Sigmoid colon (tissue), 7 donors: Measurements from ENCODE around the gene NDP. TPM values are rescaled to one million over a fixed set of nuclear protein-coding genes. Genes with fewer than 3 reads are reported as not detected.
"Not testable (repeated sequence)": the region's sequence is repeated elsewhere in the genome, so short reads cannot be mapped to it uniquely, and the experiment has no call there.

Experiments used
- DNase-seq: peaks from one replicate; pipeline ENCODE4 v3.0.0-alpha.2; 2019
- H3K27ac ChIP-seq, 4 donors: fragments of 200-600 bp; sonication (generic); one replicate each; pipeline ENCODE4 v1.5.1; 2016 to 2019; ENCODE audit warnings: mild to moderate bottlenecking in 1 of 4
- H3K27me3 ChIP-seq, 3 donors: fragments of 200-600 bp; sonication (generic); one replicate each; pipeline ENCODE4 v1.5.1; 2019; ENCODE audit warnings: mild to moderate bottlenecking in 1 of 3
- H3K36me3 ChIP-seq, 4 donors: fragments of 200-600 bp; sonication (generic); one replicate each; pipeline ENCODE4 v1.5.1; 2016 to 2019
- H3K4me1 ChIP-seq, 4 donors: fragments of 200-600 bp; sonication (generic); one replicate each; pipeline ENCODE4 v1.5.1; 2017 to 2019
- H3K4me3 ChIP-seq, 4 donors: fragments of 200-600 bp; sonication (generic); one replicate each; pipeline ENCODE4 v1.5.1; 2017 to 2019; ENCODE audit warnings: mild to moderate bottlenecking in 2 of 4, moderate library complexity in 1 of 4
- H3K9me3 ChIP-seq, 4 donors: fragments of 200-600 bp in 3 of 4; sonication (generic) in 3 of 4; one replicate each; pipeline versions ENCODE4 v1.5.1 to v1.6.1; 2013 to 2019
- EP300 ChIP-seq, 4 donors: sonication (generic); formaldehyde crosslinking; IDR thresholded peaks; one replicate each; pipeline ENCODE4 v1.6.1; 2017; ENCODE audit warnings: antibody characterized with exemption in 4 of 4
- POLR2A ChIP-seq, 2 donors: fragments of 450-650 bp; IDR thresholded peaks; one replicate each; pipeline ENCODE4 v1.6.1; 2016; ENCODE audit warnings: antibody characterized with exemption in 2 of 2, mild to moderate bottlenecking in 2 of 2, moderate library complexity in 2 of 2
- POLR2AphosphoS5 ChIP-seq, 4 donors: sonication (generic); formaldehyde crosslinking; IDR thresholded peaks; one replicate each; pipeline ENCODE4 v1.6.1; 2017; ENCODE audit warnings: antibody characterized with exemption in 4 of 4
- WGBS, 2 donors: extraction: QIAGEN DNeasy Blood & Tissue Kit; methylation state at CpG; one replicate each; pipeline ENCODE4 v1.1.7; 2013; 5-methylcytosine and 5-hydroxymethylcytosine counted together
- intact Hi-C: fragments of 100-400 bp; cut with DNase I; formaldehyde crosslinking; loops from one replicate; pipeline ENCODE4 v1.15.1; 2023
- polyA plus RNA-seq, 3 donors: library from polyadenylated mRNA; stranded (reverse); fragments of 200-250 nt; gene quantifications; one replicate each; pipeline ENCODE4 v1.2.3, GENCODE V29; 2013
- total RNA-seq, 4 donors: library from RNA; depleted of rRNA; stranded (reverse); fragments of >200 nt; gene quantifications; one replicate each; pipeline ENCODE4 v1.1.0, GENCODE V29; 2016
- TF ChIP-seq, protein P1 (sequence below), 4 experiments: fragments of 450-650 bp in 3 of 4; fragments of 200-600 bp in 1 of 4; IDR thresholded peaks; one replicate each; pipeline ENCODE4 v1.5.1; 2016 to 2019; ENCODE audit warnings: antibody characterized with exemption in 4 of 4, mild to moderate bottlenecking in 3 of 4, moderate library complexity in 2 of 4
- donor health status: healthy with polysubstance abuse.
- donor health status: Bipolar disorder and iron deficiency.
- donor health status: healthy.

NDP gene
- total and polyA plus RNA-seq, 7 donors: 0.29 to 0.36 TPM; not detected in 5

GRCh38 chrX:43940816-43941474, 32.2 kb downstream of the NDP start:
- WGBS, 2 donors: 61 to 74% methylated on average over 2 of the region's 2 CpGs
- intact Hi-C loops: no loop called here

GRCh38 chrX:43939187-43939926, 33.8 kb downstream of the NDP start:
- H3K9me3 ChIP-seq: no peaks in the 10 kb centered on the region
- H3K27ac ChIP-seq: no peak overlapping the region
- TF ChIP-seq POLR2AphosphoS5 (IDR thresholded peaks at IDR 0.05) (no peak), EP300 (IDR thresholded peaks at IDR 0.05) (no peak), POLR2A (IDR thresholded peaks at IDR 0.05) (no peak)
- TF ChIP-seq, protein P1, sequence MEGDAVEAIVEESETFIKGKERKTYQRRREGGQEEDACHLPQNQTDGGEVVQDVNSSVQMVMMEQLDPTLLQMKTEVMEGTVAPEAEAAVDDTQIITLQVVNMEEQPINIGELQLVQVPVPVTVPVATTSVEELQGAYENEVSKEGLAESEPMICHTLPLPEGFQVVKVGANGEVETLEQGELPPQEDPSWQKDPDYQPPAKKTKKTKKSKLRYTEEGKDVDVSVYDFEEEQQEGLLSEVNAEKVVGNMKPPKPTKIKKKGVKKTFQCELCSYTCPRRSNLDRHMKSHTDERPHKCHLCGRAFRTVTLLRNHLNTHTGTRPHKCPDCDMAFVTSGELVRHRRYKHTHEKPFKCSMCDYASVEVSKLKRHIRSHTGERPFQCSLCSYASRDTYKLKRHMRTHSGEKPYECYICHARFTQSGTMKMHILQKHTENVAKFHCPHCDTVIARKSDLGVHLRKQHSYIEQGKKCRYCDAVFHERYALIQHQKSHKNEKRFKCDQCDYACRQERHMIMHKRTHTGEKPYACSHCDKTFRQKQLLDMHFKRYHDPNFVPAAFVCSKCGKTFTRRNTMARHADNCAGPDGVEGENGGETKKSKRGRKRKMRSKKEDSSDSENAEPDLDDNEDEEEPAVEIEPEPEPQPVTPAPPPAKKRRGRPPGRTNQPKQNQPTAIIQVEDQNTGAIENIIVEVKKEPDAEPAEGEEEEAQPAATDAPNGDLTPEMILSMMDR (IDR thresholded peaks at IDR 0.05): no peak
- WGBS, 2 donors: 96 to 97% methylated on average over 3 of the region's 3 CpGs
- H3K27me3 ChIP-seq: no peaks in the 10 kb centered on the region
- no peaks in the 10 kb centered on the region for H3K36me3 ChIP-seq
- no peak for DNase-seq
- intact Hi-C loops: loop anchor here (5.0 kb wide), 1 partner anchor 102 kb away; no protein-coding TSS in a partner anchor
- peaks cover 0 to 3% (median 0%) of the 10 kb centered on the region in 4 donors for H3K4me1 ChIP-seq
- no peak overlapping the region for H3K4me3 ChIP-seq

More at GRCh38 chrX:43940816-43941474, 32.2 kb downstream of the NDP start:
- Histone ChIP-seq H3K9me3 (no peaks in the 10 kb centered on the region), H3K27ac (no peak overlapping the region), H3K4me3 (no peak overlapping the region), H3K27me3 (no peaks in the 10 kb centered on the region), H3K4me1 (no peaks in the 10 kb centered on the region), H3K36me3 (no peaks in the 10 kb centered on the region)
- no peak for TF ChIP-seq EP300 (IDR thresholded peaks at IDR 0.05)
- TF ChIP-seq, protein P1 (IDR thresholded peaks at IDR 0.05): no peak
- TF ChIP-seq POLR2A (IDR thresholded peaks at IDR 0.05): no peak
- TF ChIP-seq POLR2AphosphoS5 (IDR thresholded peaks at IDR 0.05): no peak
- DNase-seq: no peak

DNA sequence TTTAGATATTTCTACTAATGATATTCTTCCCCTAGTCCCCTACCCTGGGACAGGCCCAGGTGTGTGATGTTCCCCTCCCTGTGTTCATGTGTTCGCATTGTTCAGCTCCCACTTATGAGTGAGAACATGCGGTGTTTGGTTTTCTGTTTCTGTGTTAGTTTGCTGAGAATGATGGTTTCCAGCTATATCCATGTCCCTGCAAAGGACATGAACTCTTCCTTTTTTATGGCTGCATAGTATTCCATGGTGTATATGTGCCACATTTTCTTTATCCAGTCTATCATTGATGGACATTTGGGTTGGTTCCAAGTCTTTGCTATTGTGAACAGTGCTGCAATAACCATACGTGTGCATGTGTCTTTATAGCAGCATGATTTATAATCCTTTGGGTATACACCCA, 51.2 kb downstream of the NDP start:
- H3K4me1 ChIP-seq, H3K9me3 ChIP-seq, H3K27me3 ChIP-seq, DNase-seq, H3K36me3 ChIP-seq, intact Hi-C loops, H3K27ac ChIP-seq, H3K4me3 ChIP-seq: not testable (repeated sequence)
- 73 to 92% methylated on average over 3 of the region's 3 CpGs for WGBS, 2 donors

DNA sequence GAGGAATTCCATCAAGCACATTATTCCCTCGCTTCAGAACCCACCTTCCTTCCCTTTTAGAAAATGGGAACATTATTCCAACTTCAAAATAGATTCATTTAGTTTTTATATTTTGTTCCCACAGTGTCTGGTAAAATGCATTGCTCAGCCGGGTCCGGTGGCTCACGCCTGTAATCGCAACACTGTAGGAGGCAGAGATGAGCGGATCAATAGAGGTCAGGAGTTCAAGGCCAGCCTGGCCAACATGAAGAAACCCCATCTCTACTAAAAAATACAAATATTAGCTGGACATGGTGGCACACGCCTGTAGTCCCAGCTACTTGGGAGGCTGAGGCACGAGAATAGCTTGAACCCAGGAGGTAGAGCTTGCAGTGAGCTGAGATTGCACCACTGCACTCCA, 62.4 kb downstream of the NDP start:
- H3K9me3 ChIP-seq, DNase-seq, H3K4me1 ChIP-seq, H3K4me3 ChIP-seq, H3K36me3 ChIP-seq, H3K27me3 ChIP-seq, H3K27ac ChIP-seq, intact Hi-C loops: not testable (repeated sequence)
- WGBS, 2 donors: 94 to 97% methylated on average over 8 of the region's 8 CpGs

- WGBS, 2 donors: 78 to 85% methylated on average over 1 of the region's 1 CpG
- H3K4me1 ChIP-seq: no peaks in the 10 kb centered on the region
- no peak for DNase-seq
Measured at GRCh38 chrX:43910012-43910411, 63.2 kb downstream of the NDP start.

GRCh38 chrX:43909141-43909540, 64.0 kb downstream of the NDP start:
- no peak for DNase-seq
- H3K9me3 ChIP-seq: no peaks in the 10 kb centered on the region
- WGBS, 2 donors: 26 to 78% methylated on average over 1 of the region's 1 CpG
- no peaks in the 10 kb centered on the region for H3K36me3 ChIP-seq
- H3K4me3 ChIP-seq: no peak overlapping the region
- intact Hi-C loops: no loop called here
- H3K27ac ChIP-seq: no peak overlapping the region
- H3K4me1 ChIP-seq: no peaks in the 10 kb centered on the region
- TF ChIP-seq EP300 (IDR thresholded peaks at IDR 0.05): no peak
- TF ChIP-seq, protein P1 (IDR thresholded peaks at IDR 0.05): no peak
- no peaks in the 10 kb centered on the region for H3K27me3 ChIP-seq

More at GRCh38 chrX:43910012-43910411, 63.2 kb downstream of the NDP start:
- no peaks in the 10 kb centered on the region for H3K27me3 ChIP-seq
- no peaks in the 10 kb centered on the region for H3K36me3 ChIP-seq
- intact Hi-C loops: no loop called here
- no peak for TF ChIP-seq POLR2AphosphoS5 (IDR thresholded peaks at IDR 0.05)
- H3K9me3 ChIP-seq: no peaks in the 10 kb centered on the region
- H3K4me3 ChIP-seq: no peak overlapping the region
- H3K27ac ChIP-seq: no peak overlapping the region
